HG03064 (cell line): Measurements from ENCODE around the gene ZFR.
A peak's percentile ranks its signal among the peaks of the same experiment; 100 is the strongest.

Experiments
- ATAC-seq: cut with Tn5 transposase; IDR thresholded peaks from one replicate; pipeline ENCODE4 v1.9.1; 2021; ENCODE audit warnings: low read depth; ENCODE audit not compliant: unreplicated experiment

The ZFR gene

GRCh38 chr5:32444431-32445286 lies at the start of gene ZFR:
TSS of gene ZFR (minus strand) at chr5:32444740. CDS start at chr5:32444658, 82 bp downstream.
- peak; percentile 65 for ATAC-seq

GRCh38 chr5:32490972-32491557 lies 46.5 kb upstream of the ZFR start:
- no peak for ATAC-seq

DNA sequence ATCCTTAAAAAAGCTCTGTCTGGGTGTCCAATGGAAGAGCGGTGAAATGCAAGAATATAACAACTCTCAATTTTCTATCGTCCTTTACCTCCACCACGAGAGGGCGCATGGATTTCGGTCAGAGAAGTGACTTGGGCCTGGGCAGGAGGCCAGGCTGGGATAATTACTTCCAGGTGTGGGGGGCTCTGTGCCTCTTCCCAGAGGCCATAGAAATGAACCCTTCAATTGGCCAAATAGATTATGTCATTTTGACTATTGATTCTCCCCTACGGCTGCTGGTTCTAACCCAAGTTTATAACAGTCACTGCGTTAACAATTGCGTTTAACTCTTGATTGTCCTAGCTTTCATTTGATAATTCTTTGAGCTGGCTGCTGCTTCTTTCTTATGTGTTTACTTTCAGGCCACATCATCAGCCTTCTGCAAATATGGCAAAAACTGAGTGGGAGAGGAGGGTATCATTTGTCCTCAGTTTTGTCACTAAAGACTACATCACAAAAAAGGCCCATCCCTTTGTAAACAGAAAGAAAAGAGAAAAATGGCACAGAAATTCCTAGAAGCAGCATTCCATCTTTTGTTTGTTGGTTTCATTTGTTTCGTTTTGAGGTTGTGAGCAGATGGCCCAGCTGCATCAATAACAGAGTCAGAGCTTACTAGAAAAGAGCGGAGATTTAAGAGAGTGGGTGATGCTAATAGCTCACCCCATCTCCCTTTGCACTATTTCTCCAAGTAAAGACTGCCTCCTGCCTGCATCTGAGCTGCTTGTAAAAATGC lies 45.4 kb upstream of the ZFR start:
- ATAC-seq, result no peak

GRCh38 chr5:32487424-32487823 lies 42.9 kb upstream of the ZFR start:
- ATAC-seq, result no peak

- ATAC-seq, result no peak
These were observed 42.5 kb upstream of the ZFR start for GRCh38 chr5:32487008-32487407.

GRCh38 chr5:32482193-32482592 lies 37.7 kb upstream of the ZFR start:
- ATAC-seq, result no peak

- no peak for ATAC-seq
These were observed 34.6 kb upstream of the ZFR start for GRCh38 chr5:32479096-32479495.

GRCh38 chr5:32476891-32477290 lies 32.4 kb upstream of the ZFR start:
- ATAC-seq, result no peak

- no peak for ATAC-seq
These were observed 31.0 kb upstream of the ZFR start for GRCh38 chr5:32475334-32476097.

DNA sequence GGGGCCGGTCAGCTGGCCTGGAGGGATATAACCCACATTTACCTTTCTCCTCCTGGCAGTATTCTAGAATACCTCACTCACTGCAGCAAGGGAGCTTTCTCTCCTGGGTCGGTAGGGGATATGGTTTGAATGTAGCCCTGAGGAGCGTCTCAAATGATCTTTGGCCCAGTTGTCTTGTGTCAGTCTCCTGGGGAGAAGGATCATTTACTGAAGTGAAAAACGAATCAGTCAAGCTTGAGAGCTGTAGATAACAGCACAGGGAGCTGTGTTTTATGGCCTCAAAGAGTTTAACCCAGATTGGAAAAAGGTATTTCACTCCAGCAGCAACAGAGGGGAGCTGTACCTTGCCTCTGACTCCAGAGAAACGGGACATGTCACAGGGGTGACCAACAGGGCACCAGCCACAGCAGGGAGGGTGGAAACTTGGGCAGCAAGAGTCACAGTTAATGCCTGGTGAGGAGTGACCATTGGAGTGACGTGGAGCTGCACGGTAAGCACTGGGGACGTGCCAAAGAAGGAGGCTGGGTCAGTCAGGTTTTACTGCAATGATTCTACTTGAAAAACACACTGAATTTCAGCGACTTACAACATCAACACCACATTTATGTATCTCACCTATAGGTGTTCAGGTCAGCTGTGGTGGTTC lies 29.8 kb upstream of the ZFR start:
- ATAC-seq, result no peak

- no peak for ATAC-seq
These were observed 28.5 kb upstream of the ZFR start for GRCh38 chr5:32473072-32473471.

GRCh38 chr5:32471784-32472183 lies 27.2 kb upstream of the ZFR start:
- no peak for ATAC-seq

- ATAC-seq, result no peak
These were observed 20.5 kb upstream of the ZFR start for GRCh38 chr5:32465076-32465475.

- no peak for ATAC-seq
These were observed 18.1 kb upstream of the ZFR start for GRCh38 chr5:32462618-32463017.

- no peak for ATAC-seq
These were observed 17.0 kb upstream of the ZFR start for GRCh38 chr5:32461441-32462120.

DNA sequence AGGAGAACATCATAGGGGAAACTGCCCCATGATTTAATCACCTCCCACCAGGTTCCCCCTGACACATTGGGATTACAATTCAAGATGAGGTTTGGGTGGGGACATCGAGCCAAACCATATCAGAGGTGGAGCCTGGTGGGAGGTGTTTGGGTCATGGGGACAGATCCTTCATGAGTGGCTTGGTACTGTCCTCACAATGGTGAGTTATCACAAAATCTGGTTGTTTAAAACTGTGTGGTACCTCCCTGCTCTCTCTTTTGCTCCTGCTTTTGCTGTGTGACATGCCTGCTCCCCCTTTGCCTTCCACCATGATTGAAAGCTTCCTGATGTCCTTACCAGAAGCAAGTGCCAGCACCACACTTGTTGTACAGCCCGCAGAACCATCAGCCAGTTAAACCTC lies 16.2 kb upstream of the ZFR start:
- ATAC-seq, result no peak

GRCh38 chr5:32458880-32459495 lies 14.4 kb upstream of the ZFR start:
- no peak for ATAC-seq

DNA sequence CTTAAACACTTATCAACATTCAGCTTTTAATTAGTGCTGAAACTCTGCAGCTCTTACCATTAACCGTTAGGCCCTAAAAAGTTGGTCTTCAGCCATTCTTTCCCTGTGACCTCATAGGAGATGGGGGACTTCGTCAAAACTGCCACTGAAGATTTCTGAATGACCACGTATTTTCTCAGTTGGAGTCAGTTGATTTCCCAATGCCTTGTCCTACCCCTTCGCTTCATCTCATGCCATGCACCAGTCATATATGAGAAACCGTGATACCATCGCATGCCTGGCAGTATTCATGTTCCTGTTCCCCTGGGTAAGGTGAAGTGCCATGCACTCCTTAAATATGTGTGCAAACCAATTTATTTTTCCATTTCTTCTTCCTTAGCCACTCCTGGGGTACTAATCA lies 10.8 kb upstream of the ZFR start:
- ATAC-seq, result no peak

DNA sequence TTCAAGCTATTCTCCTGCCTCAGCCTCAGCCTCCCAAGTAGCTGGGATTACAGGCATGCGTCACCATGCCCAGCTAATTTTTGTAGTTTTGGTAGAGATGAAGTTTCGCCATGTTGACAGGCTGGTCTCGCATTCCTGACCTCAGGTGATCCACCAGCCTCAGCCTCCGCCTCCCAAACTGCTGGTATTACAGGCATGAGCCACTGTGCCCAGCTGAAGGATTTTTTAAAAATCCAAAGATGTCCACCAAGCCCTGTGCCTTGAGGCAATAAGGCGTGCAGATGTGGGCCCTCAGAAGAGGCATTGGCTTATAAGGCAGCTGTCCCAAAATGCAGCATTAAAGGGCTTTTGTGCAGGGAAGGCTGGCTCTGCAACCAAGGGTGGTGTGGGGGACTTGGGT lies 10.3 kb upstream of the ZFR start:
- no peak for ATAC-seq
